Esophagus muscularis mucosa (tissue), 4 donors: Measurements from ENCODE around the gene DNM3.

Source experiments
- CTCF ChIP-seq, 3 experiments: fragments of 200-600 bp in 2 of 3; fragments of 450-650 bp in 1 of 3; sonication (generic) in 2 of 3; IDR thresholded peaks; one replicate each; pipeline ENCODE4 v1.5.1; 2017 to 2019; ENCODE audit warnings: antibody characterized with exemption in 3 of 3, mild to moderate bottlenecking in 2 of 3, moderate library complexity in 1 of 3
- EP300 ChIP-seq: sonication (generic); formaldehyde crosslinking; IDR thresholded peaks from one replicate; pipeline ENCODE4 v1.6.1; 2017; ENCODE audit warnings: antibody characterized with exemption
- POLR2A ChIP-seq: fragments of 450-650 bp; IDR thresholded peaks from one replicate; pipeline ENCODE4 v1.6.1; 2017; ENCODE audit warnings: antibody characterized with exemption, moderate library complexity, mild to moderate bottlenecking, low read depth
- POLR2AphosphoS5 ChIP-seq, 2 donors: sonication (generic); formaldehyde crosslinking; IDR thresholded peaks; one replicate each; pipeline ENCODE4 v1.6.1; 2017; ENCODE audit warnings: antibody characterized with exemption in 2 of 2

GRCh38 chr1:172451002-172451443 lies 609.7 kb downstream of the DNM3 start:
- TF ChIP-seq CTCF (IDR thresholded peaks at IDR 0.05) = no peak
- TF ChIP-seq POLR2A = no peak
- no peak for TF ChIP-seq EP300
- no peak for TF ChIP-seq POLR2AphosphoS5 (IDR thresholded peaks at IDR 0.05)
